NCI-H2171 (cell line): ENCODE results near the gene PRPS1L1.

Experiments used
- DNase-seq: peaks from one replicate; lab custom pipeline; 2025; lab: John Stamatoyannopoulos, UW

PRPS1L1 gene

GRCh38 chr7:18013936-18014335 is 13.7 kb downstream of the PRPS1L1 start:
- no peak for DNase-seq

GRCh38 chr7:18004372-18004771 is 23.3 kb downstream of the PRPS1L1 start:
- no peak for DNase-seq

- no peak for DNase-seq
Observed at GRCh38 chr7:18003286-18003994, 24.2 kb downstream of the PRPS1L1 start.

GRCh38 chr7:17998692-17999091 is 29.0 kb downstream of the PRPS1L1 start:
- DNase-seq, result no peak

- DNase-seq, result no peak
Observed at GRCh38 chr7:17996442-17997223, 31.0 kb downstream of the PRPS1L1 start.

- no peak for DNase-seq
Observed at GRCh38 chr7:17996040-17996439, 31.6 kb downstream of the PRPS1L1 start.

GRCh38 chr7:17994079-17994850 is 33.4 kb downstream of the PRPS1L1 start:
- DNase-seq, result no peak

GRCh38 chr7:17991866-17992648 is 35.6 kb downstream of the PRPS1L1 start:
- DNase-seq, result no peak

GRCh38 chr7:17990761-17991160 is 36.9 kb downstream of the PRPS1L1 start:
- no peak for DNase-seq

GRCh38 chr7:17989546-17989945 is 38.1 kb downstream of the PRPS1L1 start:
- DNase-seq, result no peak

- DNase-seq, result no peak
Observed at GRCh38 chr7:17988858-17989257, 38.8 kb downstream of the PRPS1L1 start.

- DNase-seq, result no peak
Observed at GRCh38 chr7:17988141-17988540, 39.5 kb downstream of the PRPS1L1 start.

GRCh38 chr7:17986851-17987250 is 40.8 kb downstream of the PRPS1L1 start:
- DNase-seq, result no peak

- no peak for DNase-seq
Observed at GRCh38 chr7:17985473-17986239, 42.0 kb downstream of the PRPS1L1 start.

GRCh38 chr7:17984288-17984687 is 43.4 kb downstream of the PRPS1L1 start:
- DNase-seq, result no peak

- DNase-seq, result no peak
Observed at GRCh38 chr7:17983221-17984062, 44.2 kb downstream of the PRPS1L1 start.

- DNase-seq, result no peak
Observed at GRCh38 chr7:17976952-17977351, 50.7 kb downstream of the PRPS1L1 start.
